Stimulated activated CD8-positive, alpha-beta memory T cell treated with anti-CD3 and anti-CD28 coated beads, Interleukin-2, amount 100 ng/mL, for 48 hours (primary cell): ENCODE results near the gene THADA.

Experiments
- DNase-seq, 2 donors: peaks; one replicate each; pipeline ENCODE4 v3.0.0-alpha.2; 2020; ENCODE audit warnings: low read depth in 2 of 2

Gene THADA

GRCh38 chr2:43212216-43212835, 383.5 kb downstream of the THADA start:
- no peak for DNase-seq

- DNase-seq = no peak
Measured at GRCh38 chr2:43210467-43211303, 385.2 kb downstream of the THADA start.

DNA sequence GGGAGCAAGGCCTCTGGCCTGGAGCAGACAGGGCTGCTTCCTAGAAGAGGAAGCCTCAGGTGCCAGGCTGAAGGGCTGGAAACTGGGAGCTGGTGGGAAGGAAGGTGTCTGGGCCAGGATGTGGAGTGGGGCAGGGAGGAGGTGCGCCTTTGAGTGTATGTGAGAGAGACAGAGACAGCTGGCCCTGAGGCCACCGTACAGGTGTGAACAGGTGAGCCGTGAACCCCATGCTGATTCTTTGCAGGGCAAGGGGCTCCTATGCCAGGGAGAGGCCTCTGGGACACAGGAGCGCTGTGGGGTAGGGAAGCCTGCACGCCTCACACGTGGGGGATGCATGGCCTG, 385.7 kb downstream of the THADA start:
- DNase-seq = no peak

DNA sequence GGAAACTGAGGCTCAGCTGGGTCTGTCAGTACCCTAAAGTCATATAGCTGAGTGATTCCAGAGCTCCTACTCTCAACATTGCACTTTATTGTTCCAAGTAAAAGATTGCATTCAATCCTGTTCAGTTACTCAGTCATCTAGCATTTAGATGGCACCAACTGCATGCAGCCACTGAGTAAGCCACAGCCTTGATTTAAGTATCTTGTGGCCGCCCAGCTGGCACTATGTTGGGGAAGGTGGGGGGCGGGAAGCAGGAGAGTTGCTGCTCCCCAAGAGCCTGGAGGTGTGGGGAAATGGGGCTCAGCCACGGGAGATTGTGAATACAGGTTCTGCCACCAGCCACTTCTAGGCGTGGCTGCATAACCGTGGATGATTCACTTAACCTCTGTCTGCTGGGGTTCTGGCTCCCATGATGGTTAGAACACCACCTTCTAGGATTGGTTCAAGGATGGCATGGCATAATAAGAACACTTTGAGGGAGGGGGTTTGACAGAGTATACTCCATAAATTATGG, 386.6 kb downstream of the THADA start:
- no peak for DNase-seq

- no peak for DNase-seq
Measured at GRCh38 chr2:43207553-43208300, 388.1 kb downstream of the THADA start.

DNA sequence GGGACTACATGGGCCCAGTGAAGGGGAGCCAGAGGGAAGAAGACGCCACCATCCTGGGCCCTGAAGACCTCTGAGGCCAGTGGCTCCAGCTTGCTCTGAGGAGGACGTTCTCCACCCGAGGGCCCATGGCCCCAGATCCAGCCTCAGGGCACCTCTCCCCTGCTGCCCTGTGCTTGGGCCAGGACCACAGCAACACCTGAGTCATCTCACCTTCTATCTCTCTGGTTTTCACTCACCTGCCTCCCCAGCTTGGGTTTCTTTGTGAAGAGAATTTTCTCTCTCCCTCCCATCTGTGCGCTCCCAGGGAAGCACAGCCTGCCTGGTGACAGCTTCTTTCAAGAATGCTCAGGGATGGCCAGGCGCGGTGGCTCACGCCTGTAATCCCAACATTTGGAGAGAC, 389.2 kb downstream of the THADA start:
- no peak for DNase-seq

GRCh38 chr2:43203373-43203772, 392.5 kb downstream of the THADA start:
- no peak for DNase-seq

DNA sequence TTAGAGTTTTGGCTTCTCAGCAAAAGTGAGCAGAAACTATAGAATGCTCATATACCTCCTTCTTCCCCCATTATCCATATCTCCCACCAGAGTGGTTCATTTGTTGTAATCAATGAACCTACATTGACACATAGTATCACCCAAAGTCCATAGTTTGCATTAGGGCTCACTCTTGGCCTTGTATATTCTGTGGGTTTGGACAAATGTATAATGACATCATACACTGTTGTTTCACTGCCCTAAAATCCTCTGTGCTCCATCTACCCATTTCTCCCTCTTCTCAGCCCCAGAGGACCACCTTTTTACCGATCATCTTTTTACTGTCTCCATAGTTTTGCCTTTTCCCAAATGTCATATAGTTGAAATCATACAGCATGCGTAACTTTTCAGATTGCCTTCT, 393.5 kb downstream of the THADA start:
- DNase-seq = no peak

DNA sequence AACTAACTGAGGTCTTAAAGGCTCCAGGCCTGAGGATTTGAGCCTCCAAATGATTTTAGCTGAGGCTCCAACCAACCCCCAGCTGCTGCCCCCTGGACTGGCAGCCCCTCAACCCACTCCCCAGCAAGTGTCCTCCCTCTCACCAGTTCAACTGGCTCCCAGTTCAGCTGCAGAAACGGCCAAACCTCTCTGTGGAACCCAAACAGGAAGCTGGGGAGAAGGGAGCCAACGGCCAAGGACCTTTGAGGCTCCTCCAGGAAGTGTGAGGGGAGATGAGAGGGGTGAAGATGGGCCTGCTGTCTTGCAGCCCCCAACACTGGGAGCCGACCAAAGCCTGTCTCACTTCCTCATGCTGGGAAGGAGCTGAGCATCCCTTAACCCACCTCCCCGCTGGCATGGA, 394.3 kb downstream of the THADA start:
- no peak for DNase-seq

GRCh38 chr2:43201016-43201415, 394.8 kb downstream of the THADA start:
- no peak for DNase-seq

DNA sequence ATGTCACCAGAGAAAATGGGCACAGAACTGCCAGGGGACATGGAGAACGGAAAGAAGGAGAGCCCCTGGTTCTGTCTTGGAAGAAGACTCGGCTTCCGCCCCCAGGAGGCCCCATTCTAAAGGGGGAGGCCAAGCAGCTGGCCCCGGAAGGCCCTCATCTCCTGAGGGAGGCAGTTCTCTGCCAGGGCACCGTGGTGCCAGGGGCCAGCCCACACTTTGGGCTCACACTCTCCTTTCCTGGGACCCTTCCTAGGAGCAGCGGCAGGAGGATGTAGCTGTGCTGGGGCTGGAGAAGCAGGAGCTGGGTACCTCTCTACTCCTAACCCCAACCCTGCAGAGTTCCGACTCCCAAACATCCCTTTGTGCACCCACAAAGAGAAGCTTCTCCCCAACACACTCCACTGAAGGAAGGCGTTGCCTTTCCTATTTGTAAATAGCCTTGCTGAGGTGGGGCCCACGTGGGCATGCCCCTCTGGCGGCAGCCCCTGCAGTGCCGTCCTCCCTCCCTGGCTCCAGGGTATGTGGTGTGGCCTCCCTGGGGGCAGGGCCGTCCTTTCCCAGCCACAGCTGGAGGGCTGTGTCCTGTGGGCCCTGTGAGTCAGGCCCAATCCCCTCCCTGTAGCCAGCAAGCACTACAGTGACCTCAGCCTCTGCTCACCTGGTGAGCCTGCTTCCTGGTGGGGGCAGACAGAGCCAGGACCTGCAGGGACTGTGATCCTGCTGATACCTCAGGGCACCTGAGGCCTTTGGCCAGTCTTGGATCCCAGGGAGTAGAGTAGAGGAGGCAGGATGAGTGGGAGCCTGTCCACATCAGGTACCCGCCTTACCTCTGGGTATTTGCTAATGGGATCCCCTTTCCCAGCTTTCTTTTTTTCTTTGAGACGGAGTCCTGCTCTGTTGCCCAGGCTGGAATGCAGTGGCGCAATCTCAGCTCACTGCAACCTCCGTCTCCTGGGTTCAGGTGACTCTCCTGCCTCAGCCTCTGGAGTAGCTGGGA, 396.0 kb downstream of the THADA start:
- no peak for DNase-seq

- DNase-seq = no peak
Measured at GRCh38 chr2:43198263-43198662, 397.6 kb downstream of the THADA start.

- no peak for DNase-seq
Measured at GRCh38 chr2:43197588-43197896, 398.3 kb downstream of the THADA start.

- DNase-seq = no peak
Measured at GRCh38 chr2:43196768-43197587, 398.9 kb downstream of the THADA start.

DNA sequence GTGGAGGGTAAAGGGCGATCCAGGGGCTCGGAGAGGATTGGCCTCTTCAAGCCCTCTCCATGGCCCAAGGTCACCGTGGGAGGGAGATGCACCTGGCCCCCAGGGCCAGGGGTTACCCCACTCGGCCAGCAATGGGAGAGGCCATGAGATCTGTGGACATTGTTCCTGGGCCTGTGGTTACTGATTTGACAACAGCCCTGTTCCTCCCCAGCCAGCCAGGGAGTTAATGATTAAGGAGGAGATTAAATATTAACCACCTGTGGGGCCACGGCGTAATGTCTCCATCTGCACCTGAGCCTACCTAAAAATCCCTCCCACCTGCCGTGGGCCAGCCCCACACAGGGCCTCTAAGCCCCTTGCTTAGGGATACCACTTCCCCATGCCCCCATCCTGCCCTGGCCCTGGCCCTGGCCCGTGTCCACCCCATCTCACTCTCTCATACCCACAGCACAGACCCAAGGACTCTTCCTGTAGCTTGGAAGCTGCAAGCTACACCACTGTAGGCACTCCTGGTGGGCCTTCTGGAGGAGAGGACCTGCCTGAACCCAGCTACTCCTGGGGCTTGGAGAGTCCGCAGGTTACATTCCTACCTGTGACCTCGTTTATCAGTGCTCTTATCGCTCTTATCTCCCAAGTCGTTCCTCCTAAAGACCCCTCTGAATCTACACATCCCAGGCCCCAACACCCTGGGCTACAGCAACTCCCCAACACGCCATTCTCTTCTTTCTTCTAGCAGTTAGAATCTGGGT, 401.5 kb downstream of the THADA start:
- no peak for DNase-seq

DNA sequence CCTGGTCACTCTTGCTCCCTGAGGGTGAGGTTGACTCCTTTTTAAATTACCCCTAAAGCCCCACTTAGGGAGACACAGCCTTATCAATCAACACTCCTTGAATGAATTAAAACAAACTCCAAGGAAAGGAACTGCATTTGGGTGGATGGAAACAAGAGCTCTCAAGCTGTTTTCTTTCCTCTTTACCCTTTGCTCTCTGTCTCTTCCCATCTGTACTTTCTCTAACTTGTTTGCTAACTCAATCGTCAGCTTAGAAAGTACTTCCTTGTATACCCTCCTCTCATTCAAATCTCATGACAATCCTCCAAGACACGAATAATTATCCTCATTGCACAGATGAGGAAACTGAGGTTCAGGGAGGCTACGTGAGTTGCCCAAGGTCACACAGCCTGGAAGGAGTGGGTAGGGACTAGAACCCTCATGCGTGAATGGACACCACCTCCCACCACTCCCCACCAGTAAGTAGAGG, 402.2 kb downstream of the THADA start:
- no peak for DNase-seq

- DNase-seq = no peak
Measured at GRCh38 chr2:43192744-43193651, 402.8 kb downstream of the THADA start.

DNA sequence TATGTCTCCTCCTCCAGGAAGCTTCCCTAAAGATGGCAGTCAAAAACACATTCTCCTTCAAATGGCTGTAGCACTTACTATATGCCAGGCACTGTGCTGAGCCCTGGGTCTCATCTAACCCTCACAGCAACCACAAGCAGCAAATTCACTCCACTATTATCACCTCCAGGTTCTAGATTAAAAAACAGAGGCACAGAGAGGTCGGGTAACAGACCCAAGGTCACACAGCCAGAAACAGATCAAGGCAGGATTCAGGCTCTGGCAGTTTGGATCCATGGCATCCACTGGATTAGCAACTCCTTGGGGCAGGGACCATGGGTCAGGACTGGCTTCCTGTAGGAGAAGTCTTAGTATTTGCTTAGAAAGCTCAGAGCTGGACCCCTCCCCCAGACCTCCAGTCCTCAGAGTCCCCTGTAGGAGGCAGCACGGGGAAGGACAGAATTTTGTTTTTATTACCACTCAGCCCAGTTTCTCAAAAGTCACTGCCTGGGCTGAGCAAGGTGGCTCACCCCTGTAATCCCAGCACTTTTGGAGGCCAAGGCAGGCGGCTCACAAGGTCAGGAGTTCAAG, 403.8 kb downstream of the THADA start:
- no peak for DNase-seq
